ENCODE results near the gene CBLB. TPM values are rescaled to one million over a fixed set of nuclear protein-coding genes. Genes with fewer than 3 reads are reported as not detected.

Gene CBLB
- total and polyA plus RNA-seq, 2 of the 4 experiments (the other 2 are of a cell fraction) = 10.1 to 20.1 TPM

DNA sequence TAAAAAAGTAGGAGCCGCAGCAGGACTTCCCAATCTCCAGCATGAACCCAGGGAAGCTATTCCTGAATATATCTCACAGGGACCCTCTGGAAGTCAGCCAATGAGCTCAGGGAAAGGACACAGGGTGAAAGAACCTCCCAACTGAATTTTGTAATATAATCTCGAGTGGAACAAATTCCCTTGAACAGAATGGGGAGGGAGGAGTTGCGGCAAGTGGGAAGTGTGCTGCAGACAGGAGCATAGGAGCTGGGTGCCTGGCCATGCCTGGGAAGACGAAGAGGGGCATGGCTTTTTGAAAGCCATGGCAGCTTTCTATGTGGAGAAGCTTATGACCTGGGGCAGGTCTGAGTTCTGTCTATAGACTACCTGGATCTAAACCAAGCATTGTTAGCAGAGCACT lies 98.4 kb downstream of the CBLB start:
- ChIA-PET POLR2A (ENCODE audit: unreplicated experiment) (no interaction called here), CTCF (no interaction called here)
- TF ChIP-seq BHLHE40 (IDR thresholded peaks at IDR 0.05; ENCODE audit: low read depth, low read length) (no peak), MXI1 (IDR thresholded peaks at IDR 0.05; ENCODE audit: borderline replicate concordance, low read depth, low read length) (no peak), SMC3 (IDR thresholded peaks at IDR 0.05; ENCODE audit: low read depth, low read length) (no peak), FOS (IDR thresholded peaks at IDR 0.05; ENCODE audit: low read depth, low read length) (no peak), NFE2L2 (IDR thresholded peaks at IDR 0.05; ENCODE audit: low read depth, low read length) (no peak), RFX5 (IDR thresholded peaks at IDR 0.05; ENCODE audit: low read depth, low read length) (no peak), ELK1 (IDR thresholded peaks at IDR 0.05; ENCODE audit: borderline replicate concordance, low read depth, low read length) (no peak), RAD21 (IDR thresholded peaks at IDR 0.05; ENCODE audit: low read length) (no peak), CHD1 (IDR thresholded peaks at IDR 0.05; ENCODE audit: low read depth, low read length) (no peak), MAZ (IDR thresholded peaks at IDR 0.05; ENCODE audit: borderline replicate concordance, low read depth, low read length) (no peak), MAFK (IDR thresholded peaks at IDR 0.05; ENCODE audit: low read depth, low read length) (no peak), POLR2A (IDR thresholded peaks at IDR 0.05; ENCODE audit: low read depth, low read length) (no peak)
- TF ChIP-seq, protein P1, sequence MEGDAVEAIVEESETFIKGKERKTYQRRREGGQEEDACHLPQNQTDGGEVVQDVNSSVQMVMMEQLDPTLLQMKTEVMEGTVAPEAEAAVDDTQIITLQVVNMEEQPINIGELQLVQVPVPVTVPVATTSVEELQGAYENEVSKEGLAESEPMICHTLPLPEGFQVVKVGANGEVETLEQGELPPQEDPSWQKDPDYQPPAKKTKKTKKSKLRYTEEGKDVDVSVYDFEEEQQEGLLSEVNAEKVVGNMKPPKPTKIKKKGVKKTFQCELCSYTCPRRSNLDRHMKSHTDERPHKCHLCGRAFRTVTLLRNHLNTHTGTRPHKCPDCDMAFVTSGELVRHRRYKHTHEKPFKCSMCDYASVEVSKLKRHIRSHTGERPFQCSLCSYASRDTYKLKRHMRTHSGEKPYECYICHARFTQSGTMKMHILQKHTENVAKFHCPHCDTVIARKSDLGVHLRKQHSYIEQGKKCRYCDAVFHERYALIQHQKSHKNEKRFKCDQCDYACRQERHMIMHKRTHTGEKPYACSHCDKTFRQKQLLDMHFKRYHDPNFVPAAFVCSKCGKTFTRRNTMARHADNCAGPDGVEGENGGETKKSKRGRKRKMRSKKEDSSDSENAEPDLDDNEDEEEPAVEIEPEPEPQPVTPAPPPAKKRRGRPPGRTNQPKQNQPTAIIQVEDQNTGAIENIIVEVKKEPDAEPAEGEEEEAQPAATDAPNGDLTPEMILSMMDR (conservative IDR thresholded peaks at IDR 0.05; ENCODE audit: low read depth, low read length) = no peak
- TF ChIP-seq, protein P2, sequence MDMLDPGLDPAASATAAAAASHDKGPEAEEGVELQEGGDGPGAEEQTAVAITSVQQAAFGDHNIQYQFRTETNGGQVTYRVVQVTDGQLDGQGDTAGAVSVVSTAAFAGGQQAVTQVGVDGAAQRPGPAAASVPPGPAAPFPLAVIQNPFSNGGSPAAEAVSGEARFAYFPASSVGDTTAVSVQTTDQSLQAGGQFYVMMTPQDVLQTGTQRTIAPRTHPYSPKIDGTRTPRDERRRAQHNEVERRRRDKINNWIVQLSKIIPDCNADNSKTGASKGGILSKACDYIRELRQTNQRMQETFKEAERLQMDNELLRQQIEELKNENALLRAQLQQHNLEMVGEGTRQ (IDR thresholded peaks at IDR 0.05; ENCODE audit: low read depth, low read length) = no peak
- Histone ChIP-seq H4K8ac (ENCODE audit: low read depth in 2 of 2, low read length in 2 of 2) (no peak overlapping the region), H4K20me1 (ENCODE audit: insufficient read depth, low read length) (no peaks in the 10 kb centered on the region), H3K27me3 (ENCODE audit: control insufficient read depth, insufficient read depth, low read length) (no peaks in the 10 kb centered on the region), H3K18ac (ENCODE audit: low read depth, low read length) (no peak overlapping the region), H3K4me1 (ENCODE audit: control insufficient read depth, insufficient read depth, low read length) (no peaks in the 10 kb centered on the region), H3K9ac (ENCODE audit: low read depth, low read length) (no peak overlapping the region), H2AK5ac (ENCODE audit: low read depth, low read length) (no peak overlapping the region), H3K79me1 (ENCODE audit: low read depth in 1 of 2, low read length in 2 of 2) (peaks cover 0 to 6% of the 10 kb centered on the region in 2 experiments; a peak in 2 of 4 replicates), H2BK5ac (ENCODE audit: low read depth, low read length, poor library complexity, severe bottlenecking) (no peak overlapping the region), H3K4me3 (ENCODE audit: insufficient read depth, low read depth, low read length) (no peak overlapping the region), H2AK9ac (replicated peaks; ENCODE audit: low read depth, low read length, poor library complexity) (no peak overlapping the region), H2BK15ac (ENCODE audit: low read depth, low read length) (no peak overlapping the region), H3K27ac (ENCODE audit: insufficient read depth, low read length) (no peak overlapping the region), H3K9me3 (ENCODE audit: control insufficient read depth, insufficient read depth, low read length) (no peaks in the 10 kb centered on the region), H2BK120ac (ENCODE audit: low read depth, low read length) (no peak overlapping the region), H3K36me3 (ENCODE audit: control insufficient read depth, insufficient read depth, low read length) (no peaks in the 10 kb centered on the region), H3K9me1 (ENCODE audit: insufficient read depth, low read length) (no peaks in the 10 kb centered on the region), H3K23ac (ENCODE audit: low read depth, low read length) (no peak overlapping the region), H3K4ac (ENCODE audit: low read depth, low read length) (no peak overlapping the region), H2AFZ (replicated peaks; ENCODE audit: low read length, poor library complexity) (no peak overlapping the region), H3K56ac (ENCODE audit: extremely low read depth, insufficient read depth, low read length) (no peak overlapping the region), H2BK20ac (ENCODE audit: low read depth, low read length) (no peak overlapping the region), H4K91ac (ENCODE audit: insufficient read depth, low read depth, low read length) (no peak overlapping the region), H3K14ac (replicated peaks; ENCODE audit: low read depth, low read length) (no peak overlapping the region), H3K4me2 (ENCODE audit: low read depth, low read length) (no peak overlapping the region), H4K5ac (ENCODE audit: low read depth, low read length) (no peak overlapping the region)
- dilution Hi-C loops (cut with HindIII; ENCODE audit: low sequenced_read_pairs, unreplicated experiment) = no loop called here
- in situ Hi-C loops (cut with MboI; ENCODE audit: low sequenced_read_pairs) = no loop called here
- no peak for DNase-seq
- intact Hi-C loops (cut with micrococcal nuclease) = no loop called here
- ATAC-seq (ENCODE audit: low read depth) = no peak
- no TSS peak for BruUV-seq (replicated peaks)
- 100% methylated on average over 2 of the region's 4 CpGs; no CpG with 5 or more reads in 1 of the 2 experiments for WGBS, 2 experiments (ENCODE audit: extremely low coverage in 2 of 2, insufficient read length in 1 of 2)
